ENCODE data around the gene USP28.
A peak's percentile ranks its signal among the peaks of the same experiment; 100 is the strongest.

- TF ChIP-seq CTCF (IDR thresholded peaks at IDR 0.05) (peak; percentile 67 to 93 (median 83)), POLR2A (IDR thresholded peaks at IDR 0.05) (peak in 1 of 2 donors; percentile 53)
These were observed 101.8 kb downstream of the USP28 start, which contains the start of gene ZW10 for GRCh38 chr11:113773416-113774173.
